GM18526 (cell line): ENCODE data around the gene OTUD6A.

Source experiments
- POLR2A ChIP-seq: IDR thresholded peaks from 3 replicates; pipeline ENCODE4 v1.6.1; 2011; ENCODE audit not compliant: insufficient read length; ENCODE audit errors: extremely low read depth

The OTUD6A gene

DNA sequence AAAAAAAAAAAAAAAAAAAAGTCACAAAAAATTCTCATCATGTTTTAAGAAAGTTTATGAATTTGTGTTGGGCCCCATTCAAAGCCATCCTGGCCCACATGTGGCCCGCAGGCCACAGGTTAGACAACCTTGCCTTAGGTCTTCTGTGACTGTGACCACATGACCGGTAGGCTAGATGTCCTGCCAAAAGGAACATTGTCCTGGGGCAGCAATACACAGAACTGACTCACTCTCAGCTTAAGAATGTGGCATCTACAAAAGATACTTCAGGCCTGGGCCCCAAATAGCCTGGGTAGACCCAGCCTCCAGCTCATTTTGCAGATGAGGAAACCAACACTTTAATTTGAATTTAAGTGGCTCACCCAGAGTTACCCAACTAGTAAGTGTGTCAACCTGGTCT lies 22.5 kb upstream of the OTUD6A start:
- no peak for TF ChIP-seq POLR2A

GRCh38 chrX:70041993-70042392 lies 20.3 kb upstream of the OTUD6A start:
- TF ChIP-seq POLR2A, result no peak

- TF ChIP-seq POLR2A, result no peak
Observed at GRCh38 chrX:70042399-70043371, 19.6 kb upstream of the OTUD6A start.

GRCh38 chrX:70043685-70044084 lies 18.6 kb upstream of the OTUD6A start:
- no peak for TF ChIP-seq POLR2A

DNA sequence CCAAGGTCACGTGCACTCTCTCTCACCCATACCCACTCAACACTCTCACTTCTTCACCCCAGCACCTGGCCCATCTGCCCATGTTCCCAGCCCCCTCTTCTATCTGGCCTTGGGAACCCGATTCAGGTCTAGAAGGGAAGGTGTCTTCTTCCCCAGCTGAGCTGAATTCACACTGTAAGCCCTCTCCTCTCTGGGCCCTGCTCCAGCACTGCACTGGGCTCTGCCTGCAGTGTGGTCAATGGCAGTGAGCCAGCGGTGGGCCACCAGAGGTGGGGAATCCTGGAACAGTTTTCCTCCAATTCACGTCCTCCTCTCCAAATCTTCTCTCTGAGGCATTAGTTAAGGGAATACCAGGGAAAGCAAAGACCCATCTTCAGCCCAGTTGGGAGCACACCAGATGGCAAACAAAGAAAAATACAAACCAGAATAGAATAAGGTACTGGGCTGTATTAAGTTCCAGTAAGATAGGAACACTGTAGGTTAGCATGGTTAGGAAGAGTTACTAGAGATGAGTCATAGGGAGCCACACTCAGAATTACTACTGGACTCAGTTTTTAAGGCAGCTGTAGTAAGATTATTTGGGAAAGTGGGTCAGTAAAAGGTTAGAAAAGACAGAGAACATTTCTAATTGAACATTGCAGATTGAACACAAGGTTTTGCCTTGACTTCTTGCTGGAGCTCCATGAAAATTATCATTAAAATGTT lies 17.6 kb upstream of the OTUD6A start:
- no peak for TF ChIP-seq POLR2A

GRCh38 chrX:70046978-70047377 lies 15.3 kb upstream of the OTUD6A start:
- TF ChIP-seq POLR2A, result no peak

- TF ChIP-seq POLR2A, result no peak
Observed at GRCh38 chrX:70049406-70049805, 12.9 kb upstream of the OTUD6A start.

- no peak for TF ChIP-seq POLR2A
Observed at GRCh38 chrX:70049925-70050324, 12.3 kb upstream of the OTUD6A start, which contains the start of gene AWAT2. Gene AWAT2 (minus strand): TSS chrX:70049938. CDS start chrX:70049932, 6 bp downstream.

GRCh38 chrX:70052895-70053615 lies 9.2 kb upstream of the OTUD6A start:
- TF ChIP-seq POLR2A, result no peak

DNA sequence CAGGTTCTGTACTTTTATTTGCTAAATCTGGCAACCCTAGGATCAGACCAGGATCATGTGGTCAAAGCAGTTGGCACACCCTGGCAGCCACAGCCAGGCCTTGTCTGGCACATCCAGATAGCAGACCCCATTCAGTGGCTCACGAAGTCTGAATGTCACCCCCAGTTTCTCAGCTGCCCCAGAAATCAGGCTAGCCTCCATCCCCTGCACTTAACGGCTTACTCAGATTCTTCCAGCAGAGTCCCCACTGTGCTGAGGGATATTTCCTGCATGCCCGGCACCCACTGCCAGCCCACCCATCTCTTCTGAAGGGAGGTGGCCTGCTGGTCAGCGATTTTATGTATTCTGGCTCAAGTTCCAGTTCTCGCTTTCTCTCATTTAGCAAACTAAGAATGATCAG lies 7.9 kb upstream of the OTUD6A start:
- TF ChIP-seq POLR2A, result no peak

DNA sequence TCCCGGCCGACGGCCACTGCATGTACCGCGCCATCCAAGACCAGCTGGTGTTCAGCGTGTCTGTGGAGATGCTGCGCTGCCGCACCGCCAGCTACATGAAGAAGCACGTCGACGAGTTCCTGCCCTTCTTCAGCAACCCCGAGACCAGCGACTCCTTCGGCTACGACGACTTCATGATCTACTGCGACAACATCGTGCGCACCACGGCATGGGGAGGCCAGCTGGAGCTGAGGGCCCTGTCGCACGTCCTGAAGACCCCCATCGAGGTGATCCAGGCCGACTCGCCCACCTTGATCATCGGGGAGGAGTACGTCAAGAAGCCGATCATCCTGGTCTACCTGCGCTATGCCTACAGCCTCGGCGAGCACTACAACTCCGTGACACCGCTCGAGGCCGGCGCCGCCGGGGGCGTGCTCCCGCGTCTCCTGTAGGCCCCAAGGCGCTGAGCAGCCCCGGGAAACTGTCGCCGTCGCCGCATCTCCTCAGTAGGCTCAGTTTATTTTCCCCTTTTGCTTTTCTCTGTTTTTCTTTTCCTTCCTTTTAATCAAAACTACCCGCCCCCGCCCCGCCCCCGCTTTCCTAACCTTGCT lies 799 bp downstream of the OTUD6A start:
- TF ChIP-seq POLR2A, result no peak

GRCh38 chrX:70066646-70067045 lies 4.4 kb downstream of the OTUD6A start:
- TF ChIP-seq POLR2A, result no peak

GRCh38 chrX:70079297-70079696 lies 17.0 kb downstream of the OTUD6A start:
- no peak for TF ChIP-seq POLR2A

DNA sequence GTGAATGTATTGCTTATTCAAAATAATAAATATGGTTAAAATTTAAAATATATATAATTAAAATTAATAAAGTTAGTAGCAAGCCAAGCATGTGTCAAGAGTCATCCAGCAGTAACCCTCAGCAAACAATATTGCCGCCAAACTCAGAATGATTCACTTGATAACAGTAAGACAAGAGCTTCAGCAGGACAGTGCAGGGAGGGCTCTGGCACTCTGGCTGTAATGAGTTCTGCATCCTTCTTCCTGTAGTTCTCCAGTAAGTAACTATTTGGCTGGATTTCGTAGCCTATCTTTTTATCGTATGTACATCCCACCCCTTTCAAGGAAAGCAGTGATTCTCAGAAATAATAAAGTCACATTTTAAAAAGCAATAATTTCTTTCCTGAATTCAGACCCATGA lies 17.6 kb downstream of the OTUD6A start:
- no peak for TF ChIP-seq POLR2A

- no peak for TF ChIP-seq POLR2A
Observed at GRCh38 chrX:70082723-70083122, 20.5 kb downstream of the OTUD6A start.
